Pancreas (tissue), 10 donors: ENCODE results near the gene DDX21. TPM values are rescaled to one million over a fixed set of nuclear protein-coding genes. Genes with fewer than 3 reads are reported as not detected.
"Not testable (repeated sequence)": the region's sequence is repeated elsewhere in the genome, so short reads cannot be mapped to it uniquely, and the experiment has no call there.

Source experiments
- ATAC-seq, 4 donors: fragments of 200-7000 bp; cut with Tn5 transposase; one replicate each; pipeline versions ENCODE4 v1.8.0 to v1.9.1; 2020; ENCODE audit warnings: mild to moderate bottlenecking in 4 of 4, moderate library complexity in 4 of 4
- DNase-seq, 6 donors: peaks; one replicate each; pipeline ENCODE4 v3.0.0-alpha.2; 2020
- FAIRE-seq: peaks from 2 replicates; lab custom pipeline; 2012; peaks lifted over from hg19 to GRCh38; lab: Jason Lieb, UNC
- H3K27ac ChIP-seq, 4 donors: fragments of 200-600 bp; sonication (generic); 1 replicate in 3 of 4; 2 replicates in 1 of 4; pipeline versions ENCODE4 v1.5.0 to v1.8.0; 2020
- H3K27me3 ChIP-seq, 4 donors: fragments of 200-600 bp; one replicate each; pipeline ENCODE4 v1.8.0; 2021
- H3K36me3 ChIP-seq, 3 donors: fragments of 200-600 bp; sonication (generic) in 1 of 3; one replicate each; pipeline versions ENCODE4 v1.5.0 to v1.8.0; 2020 to 2021
- H3K4me1 ChIP-seq, 3 donors: fragments of 200-600 bp; one replicate each; pipeline ENCODE4 v1.8.0; 2021
- H3K4me3 ChIP-seq, 4 donors: fragments of 200-600 bp; sonication (generic) in 2 of 4; one replicate each; pipeline versions ENCODE4 v1.5.0 to v1.8.0; 2020 to 2021
- H3K9me3 ChIP-seq, 4 donors: fragments of 200-600 bp; one replicate each; pipeline ENCODE4 v1.8.0; 2021
- WGBS, 2 donors: extraction: QIAGEN DNeasy Blood & Tissue Kit; methylation state at CpG; one replicate each; pipeline ENCODE4 v1.1.7; 2013; 5-methylcytosine and 5-hydroxymethylcytosine counted together
- intact Hi-C, 3 donors: fragments of 100-400 bp; cut with DNase I; formaldehyde crosslinking; loops; one replicate each; pipeline versions ENCODE4 v1.11.1 to v1.14.2; 2022
- polyA plus RNA-seq, 2 donors: library from polyadenylated mRNA; stranded (reverse); fragments of 200-250 nt; gene quantifications; one replicate each; pipeline ENCODE4 v1.2.3, GENCODE V29; 2013
- total RNA-seq, 6 donors: library from RNA; stranded (reverse); fragmentation: NEBNext Ultra II Directional in 4 of 6; extraction: Animal tissue kit (Norgen Biotek cat#: 25700) in 4 of 6; gene quantifications; one replicate each; pipeline versions ENCODE4 v1.2.1 to v1.2.4, GENCODE V29; 2021 to 2023
- TF ChIP-seq, protein P1 (sequence below), 4 donors: fragments of 200-600 bp; sonication (generic) in 3 of 4; IDR thresholded peaks; one replicate each; pipeline versions ENCODE4 v1.5.0 to v1.8.0; 2021; ENCODE audit warnings: antibody characterized with exemption in 4 of 4
- donor health status: healthy with polysubstance abuse.
- donor health status: DM: no; HTN: no; CAD: no; lungs with moderate emphysema.
- donor health status: DM: no; HTN: no; CAD: no.
- donor health status: control.
- donor health status: control.
- donor health status: Bipolar disorder and iron deficiency.
- donor health status: DM: yes; HTN: yes; CAD: no.
- donor health status: DM: no; HTN: no; CAD: no.
- donor health status: DM: no; HTN: no; CAD: no.
- donor health status: DM: yes; HTN: yes; CAD: no.

Gene DDX21
- total and polyA plus RNA-seq, 8 donors = 11.1 to 43.3 (median 23.2) TPM

DNA sequence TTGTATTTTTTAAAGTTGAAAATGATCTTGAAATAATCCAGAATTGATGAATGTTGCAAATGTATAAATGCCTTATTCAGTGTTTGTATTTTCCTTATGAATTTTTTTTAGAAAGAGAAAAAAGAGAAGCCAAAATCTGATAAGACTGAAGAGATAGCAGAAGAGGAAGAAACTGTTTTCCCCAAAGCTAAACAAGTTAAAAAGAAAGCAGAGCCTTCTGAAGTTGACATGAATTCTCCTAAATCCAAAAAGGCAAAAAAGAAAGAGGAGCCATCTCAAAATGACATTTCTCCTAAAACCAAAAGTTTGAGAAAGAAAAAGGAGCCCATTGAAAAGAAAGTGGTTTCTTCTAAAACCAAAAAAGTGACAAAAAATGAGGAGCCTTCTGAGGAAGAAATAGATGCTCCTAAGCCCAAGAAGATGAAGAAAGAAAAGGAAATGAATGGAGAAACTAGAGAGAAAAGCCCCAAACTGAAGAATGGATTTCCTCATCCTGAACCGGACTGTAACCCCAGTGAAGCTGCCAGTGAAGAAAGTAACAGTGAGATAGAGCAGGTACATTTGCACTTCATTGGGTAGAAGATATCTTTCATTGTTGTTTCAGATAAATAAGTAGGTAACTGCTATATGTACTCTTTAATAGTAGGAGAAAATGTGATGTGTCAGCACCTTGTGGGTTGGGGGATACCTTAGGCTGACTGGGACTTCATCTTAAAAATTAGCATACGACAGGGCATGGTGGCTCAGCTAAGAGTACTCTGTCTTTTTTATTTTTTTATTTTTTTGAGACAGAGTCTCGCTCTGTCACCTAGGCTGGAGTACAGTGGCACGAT is 3.9 kb downstream of the DDX21 start:
- H3K36me3 ChIP-seq = peaks cover 4 to 36% (median 28%) of the 10 kb centered on the region in 3 donors

DNA sequence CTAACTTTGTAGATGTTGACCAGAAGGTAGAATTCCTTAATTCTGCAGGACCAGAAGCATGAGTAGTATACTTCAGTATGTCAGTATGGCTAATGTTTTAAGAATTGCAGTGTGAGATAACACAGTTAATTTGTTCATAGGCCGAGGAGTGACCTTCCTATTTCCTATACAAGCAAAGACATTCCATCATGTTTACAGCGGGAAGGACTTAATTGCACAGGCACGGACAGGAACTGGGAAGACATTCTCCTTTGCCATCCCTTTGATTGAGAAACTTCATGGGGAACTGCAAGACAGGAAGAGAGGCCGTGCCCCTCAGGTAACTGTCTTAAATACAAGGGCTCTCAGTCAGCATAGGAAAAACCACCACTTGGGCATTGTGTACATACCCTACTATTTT is 7.2 kb downstream of the DDX21 start:
- H3K4me3 ChIP-seq = no peak overlapping the region
- ATAC-seq = no peak
- H3K9me3 ChIP-seq = no peaks in the 10 kb centered on the region
- peaks cover 4 to 69% (median 46%) of the 10 kb centered on the region in 3 donors for H3K36me3 ChIP-seq
- no peak overlapping the region for H3K27ac ChIP-seq
- no peak for DNase-seq
- no peak for FAIRE-seq
- TF ChIP-seq, protein P1, sequence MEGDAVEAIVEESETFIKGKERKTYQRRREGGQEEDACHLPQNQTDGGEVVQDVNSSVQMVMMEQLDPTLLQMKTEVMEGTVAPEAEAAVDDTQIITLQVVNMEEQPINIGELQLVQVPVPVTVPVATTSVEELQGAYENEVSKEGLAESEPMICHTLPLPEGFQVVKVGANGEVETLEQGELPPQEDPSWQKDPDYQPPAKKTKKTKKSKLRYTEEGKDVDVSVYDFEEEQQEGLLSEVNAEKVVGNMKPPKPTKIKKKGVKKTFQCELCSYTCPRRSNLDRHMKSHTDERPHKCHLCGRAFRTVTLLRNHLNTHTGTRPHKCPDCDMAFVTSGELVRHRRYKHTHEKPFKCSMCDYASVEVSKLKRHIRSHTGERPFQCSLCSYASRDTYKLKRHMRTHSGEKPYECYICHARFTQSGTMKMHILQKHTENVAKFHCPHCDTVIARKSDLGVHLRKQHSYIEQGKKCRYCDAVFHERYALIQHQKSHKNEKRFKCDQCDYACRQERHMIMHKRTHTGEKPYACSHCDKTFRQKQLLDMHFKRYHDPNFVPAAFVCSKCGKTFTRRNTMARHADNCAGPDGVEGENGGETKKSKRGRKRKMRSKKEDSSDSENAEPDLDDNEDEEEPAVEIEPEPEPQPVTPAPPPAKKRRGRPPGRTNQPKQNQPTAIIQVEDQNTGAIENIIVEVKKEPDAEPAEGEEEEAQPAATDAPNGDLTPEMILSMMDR (IDR thresholded peaks at IDR 0.05) = no peak
- H3K27me3 ChIP-seq = no peaks in the 10 kb centered on the region
- intact Hi-C loops = no loop called here
- 85 to 90% methylated on average over 4 of the region's 4 CpGs for WGBS, 2 donors
- peaks cover 0 to 8% (median 1%) of the 10 kb centered on the region in 3 donors for H3K4me1 ChIP-seq

More for the DNA sequence above, 3.9 kb downstream of the DDX21 start:
- no peak for ATAC-seq
- FAIRE-seq = no peak
- intact Hi-C loops = no loop called here
- Histone ChIP-seq H3K27ac (no peak overlapping the region), H3K4me3 (no peak overlapping the region), H3K9me3 (no peaks in the 10 kb centered on the region), H3K27me3 (no peaks in the 10 kb centered on the region), H3K4me1 (peaks cover 0 to 14% (median 13%) of the 10 kb centered on the region in 3 donors)
- DNase-seq = no peak
- 91 to 94% methylated on average over 4 of the region's 4 CpGs for WGBS, 2 donors
- TF ChIP-seq, protein P1 (IDR thresholded peaks at IDR 0.05) = no peak

- TF ChIP-seq, protein P1 (IDR thresholded peaks at IDR 0.05) = no peak
- H3K27me3 ChIP-seq = no peaks in the 10 kb centered on the region
- DNase-seq = no peak
- 54 to 69% methylated on average over 5 of the region's 5 CpGs for WGBS, 2 donors
- H3K36me3 ChIP-seq = peaks cover 6 to 75% (median 56%) of the 10 kb centered on the region in 3 donors
- no peak for FAIRE-seq
- H3K4me1 ChIP-seq = no peaks in the 10 kb centered on the region
- intact Hi-C loops = no loop called here
- H3K4me3 ChIP-seq = no peak overlapping the region
- ATAC-seq = no peak
- no peaks in the 10 kb centered on the region for H3K9me3 ChIP-seq
- H3K27ac ChIP-seq = no peak overlapping the region
These were observed 18.0 kb downstream of the DDX21 start for GRCh38 chr10:68973975-68974374.

- peaks cover 6 to 78% (median 49%) of the 10 kb centered on the region in 3 donors for H3K36me3 ChIP-seq
- intact Hi-C loops = not testable (repeated sequence)
These were observed 20.0 kb downstream of the DDX21 start for GRCh38 chr10:68975936-68976473.

DNA sequence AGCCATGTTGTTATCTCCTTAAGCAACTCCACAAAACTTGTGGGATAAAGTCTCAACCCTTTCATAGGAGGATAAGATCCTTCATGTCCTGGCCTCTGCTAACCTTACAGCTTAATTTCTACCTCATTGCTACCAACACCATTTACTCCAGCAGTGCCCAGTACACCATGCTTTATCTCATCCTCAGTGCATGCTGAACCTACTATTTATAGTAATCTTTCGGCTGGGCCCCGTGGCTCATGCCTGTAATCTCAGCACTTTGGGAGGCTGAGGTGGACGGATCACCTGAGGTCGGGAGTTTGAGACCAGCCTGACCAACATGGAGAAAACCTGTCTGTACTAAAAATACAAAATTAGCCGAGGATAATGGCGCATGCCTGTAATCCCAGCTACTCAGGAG is 23.8 kb downstream of the DDX21 start:
- H3K27ac ChIP-seq, H3K27me3 ChIP-seq, H3K4me1 ChIP-seq, H3K4me3 ChIP-seq, ATAC-seq, DNase-seq, H3K9me3 ChIP-seq, intact Hi-C loops, FAIRE-seq: not testable (repeated sequence)
- H3K36me3 ChIP-seq = peaks cover 4 to 53% (median 21%) of the 10 kb centered on the region in 3 donors
- WGBS, 2 donors = 84 to 90% methylated on average over 6 of the region's 6 CpGs

More at GRCh38 chr10:68975936-68976473, 20.0 kb downstream of the DDX21 start:
- not testable (repeated sequence) for DNase-seq, ATAC-seq, FAIRE-seq, H3K4me1 ChIP-seq, H3K27ac ChIP-seq, H3K9me3 ChIP-seq, H3K27me3 ChIP-seq, H3K4me3 ChIP-seq
- 99 to 100% methylated on average over 4 to 5 of the region's 5 CpGs for WGBS, 2 donors
